DOHH2 (cell line): Measurements from ENCODE around the gene MYO10.

Experiments
- EZH2phosphoT487 ChIP-seq: fragments of 200-600 bp; sonication (generic); IDR thresholded peaks from 2 replicates; pipeline ENCODE4 v1.6.1; 2017; ENCODE audit warnings: borderline replicate concordance, mild to moderate bottlenecking, antibody characterized with exemption, low read length, moderate library complexity, mixed read lengths
- TF ChIP-seq, protein P1 (sequence below): fragments of 200-600 bp; sonication (generic); IDR thresholded peaks from one replicate; pipeline ENCODE4 v1.5.1; 2014; ENCODE audit warnings: antibody characterized with exemption, mild to moderate bottlenecking, low read depth, low read length; ENCODE audit not compliant: poor library complexity, severe bottlenecking

DNA sequence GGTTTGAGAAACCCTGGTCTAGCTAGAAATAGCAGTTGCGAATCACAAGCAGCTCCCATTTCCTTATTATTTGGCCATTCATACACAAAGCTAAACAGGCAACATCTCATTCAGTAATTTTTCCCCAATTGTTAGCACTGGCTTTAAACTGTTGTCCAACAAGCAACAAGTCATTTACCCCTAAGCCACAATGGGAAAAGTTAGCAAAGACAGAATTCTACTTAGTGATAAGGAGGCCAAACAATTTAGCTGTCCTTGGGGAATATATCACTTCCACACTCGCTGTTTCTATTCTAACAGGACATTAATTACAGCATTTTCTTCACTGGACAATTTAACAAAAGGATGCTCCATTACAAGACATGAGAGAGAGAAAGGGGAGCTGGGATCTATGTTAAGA lies 2.8 kb downstream of the MYO10 start:
- TF ChIP-seq, protein P1, sequence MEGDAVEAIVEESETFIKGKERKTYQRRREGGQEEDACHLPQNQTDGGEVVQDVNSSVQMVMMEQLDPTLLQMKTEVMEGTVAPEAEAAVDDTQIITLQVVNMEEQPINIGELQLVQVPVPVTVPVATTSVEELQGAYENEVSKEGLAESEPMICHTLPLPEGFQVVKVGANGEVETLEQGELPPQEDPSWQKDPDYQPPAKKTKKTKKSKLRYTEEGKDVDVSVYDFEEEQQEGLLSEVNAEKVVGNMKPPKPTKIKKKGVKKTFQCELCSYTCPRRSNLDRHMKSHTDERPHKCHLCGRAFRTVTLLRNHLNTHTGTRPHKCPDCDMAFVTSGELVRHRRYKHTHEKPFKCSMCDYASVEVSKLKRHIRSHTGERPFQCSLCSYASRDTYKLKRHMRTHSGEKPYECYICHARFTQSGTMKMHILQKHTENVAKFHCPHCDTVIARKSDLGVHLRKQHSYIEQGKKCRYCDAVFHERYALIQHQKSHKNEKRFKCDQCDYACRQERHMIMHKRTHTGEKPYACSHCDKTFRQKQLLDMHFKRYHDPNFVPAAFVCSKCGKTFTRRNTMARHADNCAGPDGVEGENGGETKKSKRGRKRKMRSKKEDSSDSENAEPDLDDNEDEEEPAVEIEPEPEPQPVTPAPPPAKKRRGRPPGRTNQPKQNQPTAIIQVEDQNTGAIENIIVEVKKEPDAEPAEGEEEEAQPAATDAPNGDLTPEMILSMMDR, result no peak
- TF ChIP-seq EZH2phosphoT487, result no peak
